ENCODE data around the gene AMN. TPM values are rescaled to one million over a fixed set of nuclear protein-coding genes. Genes with fewer than 3 reads are reported as not detected.

Gene AMN
- total RNA-seq, 3 donors from 2014 or later, result 128 to 486 (median 198) TPM

- DNase-seq (no peak), ATAC-seq (no peak)
- H3K36me3 ChIP-seq (ENCODE audit: low read depth), result no peaks in the 10 kb centered on the region
- no peak overlapping the region for H3K4me3 ChIP-seq
- H3K4me1 ChIP-seq (ENCODE audit: low read depth), result peaks cover 14% of the 10 kb centered on the region
- no peaks in the 10 kb centered on the region for H3K9me3 ChIP-seq
- intact Hi-C loops (cut with DNase I, micrococcal nuclease), result loop anchor here in 1 of 2 donors (10.0 kb wide), 1 partner anchor 146 kb away; the partner anchor contains the start of gene TRAF3
- no peak for TF ChIP-seq CTCF (IDR thresholded peaks at IDR 0.05)
These were observed 2.0 kb upstream of the AMN start for GRCh38 chr14:102920273-102920997.

- DNase-seq, result no peak
- intact Hi-C loops (cut with DNase I, micrococcal nuclease), result loop anchor here in 1 of 2 donors (10.0 kb wide), 1 partner anchor 146 kb away; the partner anchor contains the start of gene TRAF3
- no peak for ATAC-seq
- no peaks in the 10 kb centered on the region for H3K36me3 ChIP-seq (ENCODE audit: low read depth)
- no peak overlapping the region for H3K4me3 ChIP-seq
- TF ChIP-seq CTCF (IDR thresholded peaks at IDR 0.05), result no peak
- no peaks in the 10 kb centered on the region for H3K9me3 ChIP-seq
- peaks cover 14% of the 10 kb centered on the region for H3K4me1 ChIP-seq (ENCODE audit: low read depth)
These were observed 1.5 kb upstream of the AMN start for GRCh38 chr14:102920998-102921304.

- Histone ChIP-seq H3K4me1 (ENCODE audit: low read depth) (peaks cover 20% of the 10 kb centered on the region), H3K4me3 (peak overlapping the region; percentile 36), H3K9me3 (no peaks in the 10 kb centered on the region), H3K36me3 (ENCODE audit: low read depth) (no peaks in the 10 kb centered on the region)
- intact Hi-C loops (cut with DNase I, micrococcal nuclease), result loop anchor here in 1 of 2 donors (10.0 kb wide), 1 partner anchor 149 kb away; the partner anchor contains the start of gene TRAF3
- peak; percentile 14 for ATAC-seq
- peak in 2 of 3 donors; percentile 53 to 69 for DNase-seq
- TF ChIP-seq CTCF (IDR thresholded peaks at IDR 0.05), result no peak
These were observed 900 bp downstream of the AMN start for GRCh38 chr14:102923201-102923924.

- no peaks in the 10 kb centered on the region for H3K9me3 ChIP-seq
- no peak for TF ChIP-seq CTCF (IDR thresholded peaks at IDR 0.05)
- ATAC-seq (no peak), DNase-seq (peak; percentile 51 to 60 (median 60))
- peaks cover 23% of the 10 kb centered on the region for H3K4me1 ChIP-seq (ENCODE audit: low read depth)
- H3K4me3 ChIP-seq, result peak overlapping the region; percentile 36
- H3K36me3 ChIP-seq (ENCODE audit: low read depth), result no peaks in the 10 kb centered on the region
- intact Hi-C loops (cut with DNase I, micrococcal nuclease), result loop anchor here in 1 of 2 donors (10.0 kb wide), 1 partner anchor 149 kb away; the partner anchor contains the start of gene TRAF3
These were observed 1.5 kb downstream of the AMN start for GRCh38 chr14:102923925-102924486.

- TF ChIP-seq CTCF (IDR thresholded peaks at IDR 0.05), result no peak
- intact Hi-C loops (cut with DNase I, micrococcal nuclease), result loop anchor here in 1 of 2 donors (10.0 kb wide), 1 partner anchor 150 kb away; the partner anchor contains the start of gene TRAF3
- ATAC-seq, result no peak
- Histone ChIP-seq H3K9me3 (no peaks in the 10 kb centered on the region), H3K4me1 (ENCODE audit: low read depth) (peaks cover 31% of the 10 kb centered on the region), H3K36me3 (ENCODE audit: low read depth) (no peaks in the 10 kb centered on the region), H3K4me3 (no peak overlapping the region)
- peak in 1 of 3 donors; percentile 48 for DNase-seq
These were observed 2.4 kb downstream of the AMN start for GRCh38 chr14:102924632-102925588.
